Measurements from ENCODE around the gene RNF130.

RNF130 gene

DNA sequence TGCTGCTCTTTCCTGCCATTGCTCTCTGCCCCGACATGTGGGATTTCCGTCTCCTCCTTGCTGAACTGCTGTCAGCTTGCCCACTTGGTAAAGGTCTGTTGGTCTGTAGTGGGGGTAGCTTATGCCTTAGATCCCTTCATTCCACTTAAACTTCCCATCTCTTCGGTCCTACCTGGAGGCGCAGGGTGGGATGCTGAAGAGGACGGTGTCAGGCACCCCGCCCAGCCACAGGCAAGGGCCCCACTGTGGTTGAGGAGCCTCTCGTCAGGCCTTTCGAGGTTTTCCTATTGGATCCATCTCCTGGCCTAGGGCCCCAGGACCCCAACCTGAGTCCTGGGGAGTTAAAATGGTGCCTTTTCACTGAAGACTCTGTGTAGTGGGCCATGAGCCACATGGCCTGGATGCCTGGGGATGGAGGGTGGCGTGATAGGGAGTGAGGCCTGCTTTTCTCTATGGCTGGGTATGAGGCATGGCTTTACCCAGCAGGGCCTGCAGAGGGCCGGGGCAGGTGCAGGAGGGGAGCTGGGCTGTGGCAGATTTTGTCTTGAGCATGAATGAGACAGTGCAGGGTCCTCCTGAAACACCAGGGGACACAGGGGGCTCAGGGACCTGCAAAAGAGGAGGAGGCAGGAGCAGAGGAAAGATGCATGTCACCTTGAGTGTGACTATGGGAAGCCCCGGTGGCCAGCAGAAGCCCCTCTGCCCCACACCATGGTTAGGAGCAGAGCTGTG, 25.8 kb upstream of the RNF130 start:
- H3K9me3 ChIP-seq (replicated peaks in 1 of 2; ENCODE audit: control insufficient read depth in 2 of 2, insufficient read depth in 1 of 2, low read depth in 1 of 2, low read length in 2 of 2) = peaks cover 0 to 3% of the 10 kb centered on the region in 2 donors
- no peak for DNase-seq (ENCODE audit: low spot score)
- no peak overlapping the region for H2BK12ac ChIP-seq (ENCODE audit: low read length)
- peak overlapping the region; percentile 56 for H3K14ac ChIP-seq (ENCODE audit: low read length)
- no peak overlapping the region for H3K27ac ChIP-seq (replicated peaks; ENCODE audit: low read length)
- WGBS, 2 donors (ENCODE audit: extremely low coverage in 2 of 2, insufficient read length in 2 of 2, insufficient replicate concordance in 1 of 2) = no CpG with 5 or more reads among the region's 11 CpGs
- peaks cover 2% of the 10 kb centered on the region for H3K79me1 ChIP-seq (ENCODE audit: low read depth, low read length)
- H3K4me2 ChIP-seq (ENCODE audit: insufficient read depth, low read length, poor library complexity, severe bottlenecking) = no peak overlapping the region
- H2AK5ac ChIP-seq (ENCODE audit: low read depth, low read length) = peak overlapping the region; percentile 66
- no peak overlapping the region for H3K23ac ChIP-seq (ENCODE audit: low read depth, low read length, poor library complexity)
- peak overlapping the region; percentile 53 for H2BK5ac ChIP-seq (ENCODE audit: low read length)
- no peak overlapping the region for H2BK120ac ChIP-seq (ENCODE audit: low read depth, low read length)
- no peaks in the 10 kb centered on the region for H3K27me3 ChIP-seq (ENCODE audit: control insufficient read depth in 3 of 3, insufficient read depth in 3 of 3, low read depth in 1 of 3, low read length in 3 of 3)
- H3K18ac ChIP-seq (ENCODE audit: low read length) = peak overlapping the region; percentile 38
- H3K36me3 ChIP-seq (replicated peaks in 1 of 2; ENCODE audit: control insufficient read depth in 2 of 2, insufficient read depth in 2 of 2, low read length in 2 of 2) = no peaks in the 10 kb centered on the region
- no peak overlapping the region for H4K8ac ChIP-seq (ENCODE audit: low read depth, low read length)
- peak overlapping the region; percentile 5 for H2BK15ac ChIP-seq (ENCODE audit: low read length)
- H3K4ac ChIP-seq (ENCODE audit: low read length) = peak overlapping the region; percentile 53
- no peaks in the 10 kb centered on the region for H3K4me1 ChIP-seq (ENCODE audit: control insufficient read depth in 2 of 2, insufficient read depth in 1 of 2, low read depth in 1 of 2, low read length in 2 of 2)
- H3K9ac ChIP-seq (ENCODE audit: low read depth, low read length, poor library complexity) = no peak overlapping the region
- no peak overlapping the region for H4K91ac ChIP-seq (ENCODE audit: low read depth, low read length, poor library complexity)
- H3K4me3 ChIP-seq (ENCODE audit: low read length in 2 of 2) = no peak overlapping the region
- H2AFZ ChIP-seq (ENCODE audit: low read length) = no peak overlapping the region

DNA sequence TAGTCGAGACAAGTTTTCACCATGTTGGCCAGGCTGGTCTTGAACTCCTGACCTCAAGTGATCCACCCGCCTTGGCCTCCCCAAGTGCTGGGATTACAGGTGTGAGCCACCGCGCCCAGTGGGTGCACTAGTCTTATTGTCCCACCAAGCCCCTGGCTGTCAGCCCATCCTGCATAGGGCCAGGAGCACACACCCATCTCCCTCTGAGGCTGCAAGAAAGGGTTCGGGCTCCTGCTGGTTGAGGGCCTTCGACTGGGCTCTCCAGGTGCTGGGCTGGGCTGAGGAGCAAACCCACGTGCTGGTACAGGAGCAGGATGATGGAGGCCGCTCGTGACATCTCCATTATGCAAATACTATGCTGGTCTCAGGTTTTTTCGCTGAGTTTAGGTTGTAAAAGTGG, 25.1 kb upstream of the RNF130 start:
- Histone ChIP-seq H2AK5ac (ENCODE audit: low read depth, low read length) (peak overlapping the region; percentile 66), H2BK12ac (ENCODE audit: low read length) (no peak overlapping the region), H3K4me2 (ENCODE audit: insufficient read depth, low read length, poor library complexity, severe bottlenecking) (no peak overlapping the region), H3K4me1 (ENCODE audit: control insufficient read depth in 2 of 2, insufficient read depth in 1 of 2, low read depth in 1 of 2, low read length in 2 of 2) (no peaks in the 10 kb centered on the region), H4K91ac (ENCODE audit: low read depth, low read length, poor library complexity) (no peak overlapping the region), H3K4ac (ENCODE audit: low read length) (no peak overlapping the region), H2BK15ac (ENCODE audit: low read length) (peak overlapping the region; percentile 5), H3K9me3 (replicated peaks in 1 of 2; ENCODE audit: control insufficient read depth in 2 of 2, insufficient read depth in 1 of 2, low read depth in 1 of 2, low read length in 2 of 2) (peaks cover 0 to 3% of the 10 kb centered on the region in 2 donors), H3K18ac (ENCODE audit: low read length) (peak overlapping the region; percentile 11), H2AFZ (ENCODE audit: low read length) (no peak overlapping the region), H3K36me3 (replicated peaks in 1 of 2; ENCODE audit: control insufficient read depth in 2 of 2, insufficient read depth in 2 of 2, low read length in 2 of 2) (no peaks in the 10 kb centered on the region), H3K79me1 (ENCODE audit: low read depth, low read length) (peaks cover 2% of the 10 kb centered on the region), H3K27ac (replicated peaks; ENCODE audit: low read length) (no peak overlapping the region), H2BK120ac (ENCODE audit: low read depth, low read length) (no peak overlapping the region), H3K27me3 (ENCODE audit: control insufficient read depth in 3 of 3, insufficient read depth in 3 of 3, low read depth in 1 of 3, low read length in 3 of 3) (no peaks in the 10 kb centered on the region), H3K23ac (ENCODE audit: low read depth, low read length, poor library complexity) (peak overlapping the region; percentile 91), H3K9ac (ENCODE audit: low read depth, low read length, poor library complexity) (no peak overlapping the region), H3K4me3 (ENCODE audit: low read length in 2 of 2) (no peak overlapping the region), H2BK5ac (ENCODE audit: low read length) (peak overlapping the region; percentile 53), H3K14ac (ENCODE audit: low read length) (no peak overlapping the region), H4K8ac (ENCODE audit: low read depth, low read length) (no peak overlapping the region)
- WGBS, 2 donors (ENCODE audit: extremely low coverage in 2 of 2, insufficient read length in 2 of 2, insufficient replicate concordance in 1 of 2) = no CpG with 5 or more reads among the region's 10 CpGs
- DNase-seq (ENCODE audit: low spot score) = no peak

GRCh38 chr5:180095545-180095944, 24.0 kb upstream of the RNF130 start:
- no peak overlapping the region for H3K23ac ChIP-seq (ENCODE audit: low read depth, low read length, poor library complexity)
- peaks cover 1% of the 10 kb centered on the region for H3K79me1 ChIP-seq (ENCODE audit: low read depth, low read length)
- H3K14ac ChIP-seq (ENCODE audit: low read length) = no peak overlapping the region
- H3K4me2 ChIP-seq (ENCODE audit: insufficient read depth, low read length, poor library complexity, severe bottlenecking) = no peak overlapping the region
- no peak overlapping the region for H2AK5ac ChIP-seq (ENCODE audit: low read depth, low read length)
- DNase-seq (ENCODE audit: low spot score) = no peak
- no peak overlapping the region for H3K9ac ChIP-seq (ENCODE audit: low read depth, low read length, poor library complexity)
- H2BK15ac ChIP-seq (ENCODE audit: low read length) = no peak overlapping the region
- no peak overlapping the region for H2BK12ac ChIP-seq (ENCODE audit: low read length)
- peaks cover 0 to 3% of the 10 kb centered on the region in 2 donors for H3K9me3 ChIP-seq (replicated peaks in 1 of 2; ENCODE audit: control insufficient read depth in 2 of 2, insufficient read depth in 1 of 2, low read depth in 1 of 2, low read length in 2 of 2)
- H3K18ac ChIP-seq (ENCODE audit: low read length) = no peak overlapping the region
- H3K27ac ChIP-seq (replicated peaks; ENCODE audit: low read length) = no peak overlapping the region
- no peak overlapping the region for H2BK120ac ChIP-seq (ENCODE audit: low read depth, low read length)
- H3K36me3 ChIP-seq (replicated peaks in 1 of 2; ENCODE audit: control insufficient read depth in 2 of 2, insufficient read depth in 2 of 2, low read length in 2 of 2) = no peaks in the 10 kb centered on the region
- no peak overlapping the region for H2BK5ac ChIP-seq (ENCODE audit: low read length)
- H3K4me1 ChIP-seq (ENCODE audit: control insufficient read depth in 2 of 2, insufficient read depth in 1 of 2, low read depth in 1 of 2, low read length in 2 of 2) = peaks cover 2 to 3% of the 10 kb centered on the region in 2 donors
- H3K4me3 ChIP-seq (ENCODE audit: low read length in 2 of 2) = no peak overlapping the region
- no peak overlapping the region for H3K4ac ChIP-seq (ENCODE audit: low read length)
- H3K27me3 ChIP-seq (ENCODE audit: control insufficient read depth in 3 of 3, insufficient read depth in 3 of 3, low read depth in 1 of 3, low read length in 3 of 3) = no peaks in the 10 kb centered on the region
- H4K8ac ChIP-seq (ENCODE audit: low read depth, low read length) = no peak overlapping the region
- H2AFZ ChIP-seq (ENCODE audit: low read length) = no peak overlapping the region
- WGBS, 2 donors (ENCODE audit: extremely low coverage in 2 of 2, insufficient read length in 2 of 2, insufficient replicate concordance in 1 of 2) = no CpG with 5 or more reads among the region's 9 CpGs
- no peak overlapping the region for H4K91ac ChIP-seq (ENCODE audit: low read depth, low read length, poor library complexity)

DNA sequence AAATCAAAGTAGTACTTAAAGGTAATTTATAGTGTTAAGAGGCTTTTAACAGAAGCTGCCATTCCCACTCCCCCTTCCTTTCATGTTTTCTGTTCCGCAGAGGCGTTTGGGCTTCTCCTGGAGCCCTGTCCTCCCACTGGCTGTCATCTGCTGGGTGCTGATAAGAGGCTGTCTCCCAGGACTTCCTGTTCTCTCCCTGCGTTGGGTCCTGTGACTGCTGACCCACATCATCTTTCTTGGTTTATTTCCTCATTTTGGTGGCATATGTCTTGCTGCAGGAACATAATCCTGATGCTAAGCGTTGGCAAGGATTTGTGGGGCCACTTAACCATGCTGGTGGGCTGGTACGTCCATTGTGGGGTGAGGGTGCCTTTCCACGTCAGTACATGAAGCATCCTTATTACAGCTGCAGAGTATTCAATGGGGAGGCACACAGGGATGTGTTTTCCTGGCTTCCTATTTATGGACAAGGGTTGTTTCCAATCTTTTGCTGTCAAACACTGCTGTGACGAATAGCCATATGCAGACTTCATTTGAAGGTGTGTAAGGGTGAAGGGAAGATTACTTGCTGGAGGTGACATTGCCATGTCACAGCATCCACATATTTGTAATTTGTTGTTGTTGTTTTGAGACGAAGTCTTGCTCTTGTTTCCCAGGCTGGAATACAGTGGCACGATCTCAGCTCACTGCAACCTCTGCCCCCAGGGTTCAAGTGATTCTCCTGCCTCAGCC, 22.3 kb upstream of the RNF130 start:
- Histone ChIP-seq H3K18ac (ENCODE audit: low read length) (no peak overlapping the region), H3K23ac (ENCODE audit: low read depth, low read length, poor library complexity) (no peak overlapping the region), H2BK120ac (ENCODE audit: low read depth, low read length) (no peak overlapping the region), H3K4me1 (ENCODE audit: control insufficient read depth in 2 of 2, insufficient read depth in 1 of 2, low read depth in 1 of 2, low read length in 2 of 2) (peaks cover 2 to 3% of the 10 kb centered on the region in 2 donors), H3K4ac (ENCODE audit: low read length) (no peak overlapping the region), H3K4me2 (ENCODE audit: insufficient read depth, low read length, poor library complexity, severe bottlenecking) (no peak overlapping the region), H3K9ac (ENCODE audit: low read depth, low read length, poor library complexity) (no peak overlapping the region), H2BK5ac (ENCODE audit: low read length) (no peak overlapping the region), H3K27ac (replicated peaks; ENCODE audit: low read length) (no peak overlapping the region), H3K36me3 (replicated peaks in 1 of 2; ENCODE audit: control insufficient read depth in 2 of 2, insufficient read depth in 2 of 2, low read length in 2 of 2) (no peaks in the 10 kb centered on the region), H3K9me3 (replicated peaks in 1 of 2; ENCODE audit: control insufficient read depth in 2 of 2, insufficient read depth in 1 of 2, low read depth in 1 of 2, low read length in 2 of 2) (peaks cover 0 to 3% of the 10 kb centered on the region in 2 donors), H3K4me3 (ENCODE audit: low read length in 2 of 2) (no peak overlapping the region), H4K8ac (ENCODE audit: low read depth, low read length) (no peak overlapping the region), H2BK15ac (ENCODE audit: low read length) (peak overlapping the region; percentile 31), H2AK5ac (ENCODE audit: low read depth, low read length) (no peak overlapping the region), H4K91ac (ENCODE audit: low read depth, low read length, poor library complexity) (no peak overlapping the region), H2AFZ (ENCODE audit: low read length) (no peak overlapping the region), H3K14ac (ENCODE audit: low read length) (no peak overlapping the region), H3K79me1 (ENCODE audit: low read depth, low read length) (no peaks in the 10 kb centered on the region), H3K27me3 (ENCODE audit: control insufficient read depth in 3 of 3, insufficient read depth in 3 of 3, low read depth in 1 of 3, low read length in 3 of 3) (no peaks in the 10 kb centered on the region), H2BK12ac (ENCODE audit: low read length) (no peak overlapping the region)
- DNase-seq (ENCODE audit: low spot score) = no peak
- WGBS, 2 donors (ENCODE audit: extremely low coverage in 2 of 2, insufficient read length in 2 of 2, insufficient replicate concordance in 1 of 2) = no CpG with 5 or more reads among the region's 9 CpGs
